Muscle layer of colon (tissue), 2 donors: ENCODE measurements around the gene MBOAT1.
"Not testable (repeated sequence)": the region's sequence is repeated elsewhere in the genome, so short reads cannot be mapped to it uniquely, and the experiment has no call there.

Experiments used
- H3K27ac ChIP-seq: one replicate; pipeline ENCODE4 v1.7.0; 2013; ENCODE audit warnings: low read depth, mild to moderate bottlenecking, low read length, moderate library complexity
- H3K27me3 ChIP-seq, 2 donors: one replicate each; pipeline ENCODE4 v1.7.0; 2013; ENCODE audit warnings: low read length in 2 of 2, mild to moderate bottlenecking in 2 of 2; ENCODE audit not compliant: insufficient read depth in 2 of 2, control insufficient read depth in 1 of 2
- H3K36me3 ChIP-seq: one replicate; pipeline ENCODE4 v1.7.0; 2013; ENCODE audit warnings: mild to moderate bottlenecking, low read length; ENCODE audit not compliant: insufficient read depth
- H3K4me1 ChIP-seq: one replicate; pipeline ENCODE4 v1.7.0; 2013; ENCODE audit warnings: mild to moderate bottlenecking, low read length; ENCODE audit not compliant: insufficient read depth
- H3K4me3 ChIP-seq, 2 donors: one replicate each; pipeline ENCODE4 v1.7.0; 2013; ENCODE audit warnings: low read length in 2 of 2, low read depth in 1 of 2, mild to moderate bottlenecking in 1 of 2, moderate library complexity in 1 of 2
- H3K9ac ChIP-seq: one replicate; pipeline ENCODE4 v1.7.0; 2013; ENCODE audit warnings: low read length
- H3K9me3 ChIP-seq: one replicate; pipeline ENCODE4 v1.7.0; 2013; ENCODE audit warnings: mild to moderate bottlenecking, low read length
- donor health status: abdominal sarcoma.
- donor health status: Adenocarcinoma of cecum.

Gene MBOAT1

DNA sequence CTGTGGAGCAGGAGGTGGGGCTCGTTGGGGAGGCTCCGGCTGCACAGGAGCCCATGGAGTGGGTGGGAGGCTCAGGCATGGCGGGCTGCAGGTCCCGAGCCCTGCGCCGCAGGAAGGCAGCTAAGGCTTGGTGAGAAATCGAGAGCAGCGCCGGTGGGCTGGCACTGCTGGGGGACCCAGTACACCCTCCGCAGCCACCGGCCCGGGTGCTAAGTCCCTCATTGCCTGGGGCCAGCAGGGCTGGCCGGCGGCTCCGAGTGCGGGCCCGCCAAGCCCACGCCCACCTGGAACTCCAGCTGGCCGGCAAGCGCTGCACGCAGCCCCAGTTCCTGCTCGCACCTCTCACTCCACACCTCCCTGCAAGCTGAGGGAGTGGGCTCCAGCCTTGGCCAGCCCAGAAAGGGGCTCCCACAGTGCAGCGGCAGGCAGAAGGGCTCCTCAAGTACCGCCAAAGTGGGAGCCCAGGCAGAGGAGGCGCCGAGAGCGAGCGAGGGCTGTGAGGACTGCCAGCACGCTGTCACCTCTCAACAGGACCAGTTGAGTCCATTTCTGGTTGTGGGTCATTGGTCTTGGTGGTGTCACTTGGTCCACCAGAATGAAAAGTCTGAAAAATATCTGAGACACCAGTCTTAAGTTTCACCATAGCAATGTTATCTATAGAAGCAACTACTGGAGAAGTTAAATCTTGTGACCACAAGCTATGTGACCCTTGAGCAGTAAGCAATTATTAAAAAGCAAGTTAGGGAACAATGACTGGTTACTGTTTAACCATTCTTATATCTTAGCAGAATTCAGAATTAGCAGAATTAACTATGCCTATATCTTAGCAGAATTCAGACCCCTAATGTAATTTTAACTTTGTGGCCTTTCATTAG, 32.8 kb upstream of the MBOAT1 start:
- H3K9me3 ChIP-seq, H3K27ac ChIP-seq, H3K4me3 ChIP-seq, H3K36me3 ChIP-seq, H3K27me3 ChIP-seq, H3K9ac ChIP-seq: not testable (repeated sequence)
- H3K4me1 ChIP-seq, result peaks cover 11% of the 10 kb centered on the region

DNA sequence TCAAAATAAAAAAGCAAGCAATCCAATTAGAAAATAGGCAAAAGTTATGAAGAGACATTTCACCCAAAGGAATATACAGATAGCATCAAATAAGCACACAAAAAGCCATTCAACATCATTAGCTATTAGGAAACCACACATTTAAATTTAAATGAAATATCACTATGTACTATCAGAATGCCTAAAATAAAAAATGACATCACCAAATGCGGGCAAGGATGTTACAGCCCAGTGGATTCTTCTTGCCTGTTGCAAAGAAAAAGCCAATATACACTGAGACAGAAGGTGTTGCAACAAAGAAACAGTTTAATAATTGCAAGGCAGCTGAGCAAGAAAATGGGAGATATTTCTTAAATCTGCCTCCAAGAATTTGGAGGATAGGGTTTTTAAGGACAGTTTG, 31.0 kb upstream of the MBOAT1 start:
- H3K27ac ChIP-seq, result no peak overlapping the region
- no peak overlapping the region for H3K9ac ChIP-seq
- H3K4me1 ChIP-seq, result peaks cover 11% of the 10 kb centered on the region
- H3K9me3 ChIP-seq, result no peaks in the 10 kb centered on the region
- H3K27me3 ChIP-seq, result no peaks in the 10 kb centered on the region
- no peaks in the 10 kb centered on the region for H3K36me3 ChIP-seq
- H3K4me3 ChIP-seq, result no peak overlapping the region

DNA sequence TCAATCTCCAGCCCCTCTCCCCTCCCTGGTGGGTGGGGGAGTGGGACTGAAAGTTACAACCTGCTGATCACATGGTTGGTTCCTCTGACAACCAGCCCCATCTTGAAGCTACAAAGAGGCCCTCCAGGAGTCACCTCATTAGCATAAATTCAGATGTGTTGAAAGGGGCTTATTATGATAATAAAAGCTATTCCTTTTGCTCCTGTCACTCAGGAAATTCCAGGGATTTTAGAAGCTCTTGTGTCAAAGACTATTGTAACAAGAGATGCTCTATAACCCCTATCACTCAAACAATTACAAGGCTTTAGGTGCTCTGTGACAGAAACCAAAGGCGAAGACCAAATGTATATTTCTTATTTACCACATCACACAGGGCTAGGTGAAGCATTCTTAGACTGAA, 30.1 kb upstream of the MBOAT1 start:
- Histone ChIP-seq H3K4me1 (peaks cover 11% of the 10 kb centered on the region), H3K36me3 (no peaks in the 10 kb centered on the region), H3K27me3 (no peaks in the 10 kb centered on the region), H3K9ac (no peak overlapping the region), H3K27ac (no peak overlapping the region), H3K9me3 (no peaks in the 10 kb centered on the region), H3K4me3 (no peak overlapping the region)

DNA sequence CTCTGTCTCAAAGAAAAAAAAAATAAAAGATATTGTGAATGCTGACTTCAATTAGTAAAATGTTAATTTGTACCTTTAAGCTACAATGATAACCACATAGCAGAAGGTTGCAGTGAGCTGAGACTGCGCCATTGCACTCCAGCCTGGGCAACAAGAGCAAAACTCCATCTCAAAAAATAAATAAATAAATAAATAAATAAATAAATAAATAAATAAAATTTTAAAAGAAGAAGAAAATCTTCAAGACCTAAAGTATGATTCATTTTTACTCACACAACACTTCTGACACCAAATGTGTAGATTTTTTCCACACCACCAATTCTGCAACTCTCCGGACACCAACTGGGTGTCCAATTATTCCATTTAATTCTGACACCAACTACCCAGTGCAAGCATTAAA, 28.8 kb upstream of the MBOAT1 start:
- H3K9ac ChIP-seq, result no peak overlapping the region
- H3K27me3 ChIP-seq, result no peaks in the 10 kb centered on the region
- H3K9me3 ChIP-seq, result no peaks in the 10 kb centered on the region
- peaks cover 9% of the 10 kb centered on the region for H3K4me1 ChIP-seq
- no peak overlapping the region for H3K27ac ChIP-seq
- no peaks in the 10 kb centered on the region for H3K36me3 ChIP-seq
- no peak overlapping the region for H3K4me3 ChIP-seq

DNA sequence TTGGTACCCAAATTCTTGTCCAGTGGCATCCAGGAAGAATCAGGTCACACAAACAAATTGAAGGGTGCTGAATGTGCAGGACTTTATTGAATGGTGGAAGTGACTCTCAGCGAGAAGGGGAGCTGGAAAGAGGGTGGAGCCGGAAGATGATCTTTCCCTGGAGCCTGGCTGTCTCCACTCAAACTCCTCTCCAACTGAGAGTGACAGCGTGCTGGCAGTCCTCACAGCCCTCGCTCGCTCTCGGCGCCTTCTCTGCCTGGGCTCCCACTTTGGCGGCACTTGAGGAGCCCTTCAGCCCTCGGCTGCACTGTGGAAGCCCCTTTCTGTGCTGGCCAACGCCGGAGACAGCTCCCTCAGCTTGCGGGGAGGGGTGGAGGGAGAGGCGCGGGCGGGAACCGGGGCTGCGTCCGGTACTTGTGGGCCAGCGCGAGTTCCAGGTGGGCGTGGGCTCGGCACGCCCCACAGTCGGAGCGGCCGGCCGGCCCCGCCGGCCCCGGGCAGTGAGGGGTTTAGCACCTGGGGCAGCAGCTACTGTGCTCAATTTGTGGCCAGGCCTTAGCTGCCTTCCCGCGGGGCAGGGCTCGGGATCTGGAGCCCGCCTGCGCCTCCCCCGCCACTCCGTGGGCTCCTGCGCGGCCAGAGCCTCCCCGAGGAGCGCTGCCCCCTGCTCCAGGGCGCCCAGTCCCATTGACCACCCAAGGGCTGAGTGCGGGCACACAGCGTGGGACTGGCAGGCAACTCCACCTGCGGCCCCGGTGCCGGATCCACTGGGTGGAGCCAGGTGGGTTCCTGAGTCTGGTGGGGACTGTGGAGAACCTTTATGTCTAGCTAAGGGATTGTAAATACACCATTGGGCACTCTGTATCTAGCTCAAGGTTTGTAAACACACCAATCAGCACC, 26.7 kb upstream of the MBOAT1 start:
- no peak overlapping the region for H3K9ac ChIP-seq
- H3K4me1 ChIP-seq, result no peaks in the 10 kb centered on the region
- no peaks in the 10 kb centered on the region for H3K36me3 ChIP-seq
- no peak overlapping the region for H3K4me3 ChIP-seq
- no peaks in the 10 kb centered on the region for H3K27me3 ChIP-seq
- H3K27ac ChIP-seq, result no peak overlapping the region
- H3K9me3 ChIP-seq, result no peaks in the 10 kb centered on the region

DNA sequence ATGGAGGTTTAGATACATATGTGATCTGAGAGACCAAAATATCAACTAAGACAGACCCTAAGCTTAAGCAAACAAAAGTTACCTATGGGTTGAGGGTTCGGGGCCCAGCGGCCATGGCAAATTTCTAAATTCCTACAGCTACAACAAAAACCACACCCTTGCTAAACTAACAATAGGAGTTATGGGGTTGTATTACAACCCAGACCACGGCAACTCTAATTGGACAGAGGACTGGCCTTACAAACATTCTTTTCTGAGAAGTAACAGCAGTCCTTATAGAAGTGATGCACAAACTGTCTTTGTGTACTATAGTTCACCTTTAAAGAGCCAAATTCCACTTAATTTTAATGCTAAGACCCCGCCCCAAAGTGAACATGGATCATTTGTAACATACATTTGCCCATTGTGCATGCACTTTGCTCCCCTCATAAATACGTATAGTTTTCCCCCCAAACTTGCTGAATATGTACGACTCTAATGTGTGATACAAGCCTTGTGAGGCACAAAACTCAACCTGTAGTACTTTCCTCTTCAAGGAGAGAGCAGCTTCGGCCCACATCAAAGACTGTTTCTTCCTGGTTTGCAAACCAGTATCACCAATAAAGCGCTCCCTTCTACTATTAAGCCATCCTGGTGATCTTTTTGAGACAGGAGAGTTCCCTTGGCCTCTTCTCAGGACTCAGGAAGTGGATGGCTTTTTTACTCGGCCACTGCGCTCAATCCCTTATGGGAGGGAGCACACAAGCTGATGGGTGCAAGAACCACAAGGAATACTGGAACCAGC, 25.6 kb upstream of the MBOAT1 start:
- no peak overlapping the region for H3K9ac ChIP-seq
- no peak overlapping the region for H3K27ac ChIP-seq
- no peaks in the 10 kb centered on the region for H3K9me3 ChIP-seq
- H3K36me3 ChIP-seq, result no peaks in the 10 kb centered on the region
- H3K27me3 ChIP-seq, result no peaks in the 10 kb centered on the region
- no peaks in the 10 kb centered on the region for H3K4me1 ChIP-seq
- no peak overlapping the region for H3K4me3 ChIP-seq

DNA sequence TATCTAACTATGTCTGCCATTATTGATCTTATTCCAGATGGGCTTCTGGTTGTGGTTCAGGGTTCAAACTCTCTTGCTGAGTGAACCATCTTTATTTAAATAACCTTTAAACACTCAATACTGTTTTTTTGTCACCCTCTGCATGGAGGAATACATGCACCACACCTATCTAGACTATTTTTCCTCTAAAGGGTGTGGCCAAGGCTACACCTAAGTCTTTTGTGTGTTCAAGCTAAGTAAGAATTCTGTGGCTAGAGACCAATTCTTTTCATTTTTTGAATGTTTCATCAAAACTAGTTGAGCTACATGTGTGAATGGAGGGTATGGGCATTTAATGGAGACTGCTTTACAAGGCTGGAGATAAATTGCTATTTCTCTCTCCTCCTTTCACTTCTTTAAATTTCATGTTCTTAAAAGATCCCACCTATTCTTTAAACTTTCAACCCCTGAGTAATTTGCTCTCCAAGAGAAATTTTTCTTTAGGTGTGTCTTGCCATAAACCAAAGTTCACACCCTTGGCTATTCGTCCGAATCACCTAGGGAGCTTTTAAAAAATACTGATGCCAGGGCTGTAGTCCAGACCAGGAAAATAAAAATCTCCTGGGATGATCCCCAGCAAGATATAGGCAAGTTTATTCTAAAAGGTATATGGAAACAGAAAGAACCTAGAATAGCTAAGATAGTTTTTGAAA, 24.8 kb upstream of the MBOAT1 start:
- Histone ChIP-seq H3K4me3 (no peak overlapping the region), H3K36me3 (no peaks in the 10 kb centered on the region), H3K27me3 (no peaks in the 10 kb centered on the region), H3K4me1 (no peaks in the 10 kb centered on the region), H3K27ac (no peak overlapping the region), H3K9ac (no peak overlapping the region), H3K9me3 (no peaks in the 10 kb centered on the region)

DNA sequence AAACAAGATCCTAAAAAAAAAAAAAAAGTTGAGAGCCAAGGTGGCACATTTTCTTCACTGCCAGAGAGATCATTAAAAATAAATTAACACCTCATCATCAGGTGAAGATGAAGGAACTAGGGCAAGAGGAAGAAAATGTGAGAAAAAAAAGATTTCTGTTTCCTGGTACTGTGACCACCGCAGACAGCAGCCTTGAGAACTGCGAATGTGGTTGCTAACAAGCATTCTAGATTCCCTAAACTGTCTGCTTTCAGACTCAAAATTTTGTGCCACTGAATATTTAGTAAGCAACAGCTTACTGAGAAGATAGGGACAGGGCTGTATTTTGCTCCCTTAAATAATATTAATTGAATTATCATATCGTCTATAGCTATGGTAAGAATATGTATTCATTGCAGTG, 24.1 kb upstream of the MBOAT1 start:
- Histone ChIP-seq H3K4me1 (no peaks in the 10 kb centered on the region), H3K4me3 (no peak overlapping the region), H3K36me3 (no peaks in the 10 kb centered on the region), H3K9me3 (no peaks in the 10 kb centered on the region), H3K27me3 (no peaks in the 10 kb centered on the region), H3K9ac (no peak overlapping the region), H3K27ac (no peak overlapping the region)

DNA sequence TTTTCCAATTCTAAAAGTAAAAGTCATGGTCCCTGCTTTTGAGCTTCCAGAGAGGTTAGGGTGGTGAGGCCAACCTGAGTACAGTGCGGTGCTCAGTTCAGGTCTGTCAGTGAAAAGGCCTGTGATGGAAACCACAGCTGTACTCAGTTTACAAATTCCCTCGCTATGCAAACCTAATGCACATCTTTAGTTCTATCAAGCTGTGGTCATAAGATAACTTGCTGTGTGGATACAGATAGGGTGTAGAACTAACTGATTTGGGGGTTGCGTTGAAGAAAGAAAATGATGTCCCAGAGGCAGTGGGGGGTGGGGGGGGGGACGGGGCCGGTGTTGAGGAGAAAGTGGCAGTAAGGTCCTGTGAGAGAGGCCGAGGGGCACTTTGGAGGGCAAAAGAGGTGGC, 22.8 kb upstream of the MBOAT1 start:
- Histone ChIP-seq H3K27me3 (no peaks in the 10 kb centered on the region), H3K4me1 (no peaks in the 10 kb centered on the region), H3K4me3 (no peak overlapping the region), H3K9ac (no peak overlapping the region), H3K27ac (no peak overlapping the region), H3K9me3 (no peaks in the 10 kb centered on the region), H3K36me3 (no peaks in the 10 kb centered on the region)

DNA sequence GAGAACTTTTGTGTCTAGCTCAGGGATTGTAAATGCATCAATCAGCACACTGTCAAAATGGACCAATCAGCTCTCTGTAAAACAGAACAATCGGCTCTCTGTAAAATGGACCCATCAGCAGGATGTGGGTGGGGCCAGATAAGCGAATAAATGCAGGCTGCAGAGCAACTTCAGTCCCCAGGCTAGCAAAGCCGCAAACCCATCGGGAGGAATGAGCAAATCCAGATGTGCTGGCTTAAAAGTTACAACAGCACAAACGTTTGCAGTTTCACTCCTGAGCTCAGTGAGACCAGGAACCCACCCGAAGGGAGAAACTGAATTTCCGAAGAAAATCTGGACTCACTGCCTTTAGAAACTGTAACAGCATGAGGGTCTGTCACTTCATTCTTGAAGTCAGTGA, 21.9 kb upstream of the MBOAT1 start:
- H3K4me1 ChIP-seq, result no peaks in the 10 kb centered on the region
- no peak overlapping the region for H3K27ac ChIP-seq
- H3K36me3 ChIP-seq, result no peaks in the 10 kb centered on the region
- no peaks in the 10 kb centered on the region for H3K9me3 ChIP-seq
- H3K4me3 ChIP-seq, result no peak overlapping the region
- no peak overlapping the region for H3K9ac ChIP-seq
- no peaks in the 10 kb centered on the region for H3K27me3 ChIP-seq
